PC-9 (cell line): ENCODE results near the gene GMPPA.

Experiments
- EZH2 ChIP-seq: fragments of 200-600 bp; sonication (generic); IDR thresholded peaks from 2 replicates; pipeline ENCODE4 v1.8.0; 2017; ENCODE audit warnings: antibody characterized with exemption, low read depth
- TF ChIP-seq, protein P1 (sequence below): fragments of 200-600 bp; sonication (generic); conservative IDR thresholded peaks from 2 replicates; pipeline ENCODE4 v1.6.1; 2017; ENCODE audit warnings: mixed run types, antibody characterized with exemption, mild to moderate bottlenecking, moderate library complexity

DNA sequence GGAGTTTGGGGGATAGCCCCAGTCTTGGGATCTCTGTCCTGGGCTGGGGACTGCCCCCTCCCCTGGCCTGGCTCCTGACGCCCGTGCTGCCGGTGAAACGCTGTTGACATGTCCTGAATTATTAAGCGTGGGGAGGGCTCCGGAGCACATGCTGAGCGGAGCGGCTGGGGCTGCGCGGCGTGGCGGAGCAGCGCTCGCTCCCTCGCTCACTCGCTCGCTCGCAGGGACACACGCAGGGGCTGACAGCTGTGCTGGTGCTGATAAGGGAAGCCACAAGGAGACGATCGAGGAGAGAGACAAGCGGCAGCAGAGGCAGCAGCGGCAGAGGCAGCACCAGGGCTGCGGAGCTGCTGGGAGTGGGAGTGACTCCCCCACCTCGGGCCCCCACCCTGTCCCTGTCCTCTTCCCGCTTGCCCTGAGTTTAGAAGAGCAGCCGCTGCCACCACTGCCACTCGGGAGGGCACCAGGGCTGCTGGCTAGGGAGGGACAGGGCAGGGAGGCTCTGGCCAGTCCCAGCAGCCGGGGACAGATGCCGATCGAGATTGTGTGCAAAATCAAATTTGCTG is 15.6 kb downstream of the GMPPA start, which contains the start of gene ASIC4:
- TF ChIP-seq, protein P1, sequence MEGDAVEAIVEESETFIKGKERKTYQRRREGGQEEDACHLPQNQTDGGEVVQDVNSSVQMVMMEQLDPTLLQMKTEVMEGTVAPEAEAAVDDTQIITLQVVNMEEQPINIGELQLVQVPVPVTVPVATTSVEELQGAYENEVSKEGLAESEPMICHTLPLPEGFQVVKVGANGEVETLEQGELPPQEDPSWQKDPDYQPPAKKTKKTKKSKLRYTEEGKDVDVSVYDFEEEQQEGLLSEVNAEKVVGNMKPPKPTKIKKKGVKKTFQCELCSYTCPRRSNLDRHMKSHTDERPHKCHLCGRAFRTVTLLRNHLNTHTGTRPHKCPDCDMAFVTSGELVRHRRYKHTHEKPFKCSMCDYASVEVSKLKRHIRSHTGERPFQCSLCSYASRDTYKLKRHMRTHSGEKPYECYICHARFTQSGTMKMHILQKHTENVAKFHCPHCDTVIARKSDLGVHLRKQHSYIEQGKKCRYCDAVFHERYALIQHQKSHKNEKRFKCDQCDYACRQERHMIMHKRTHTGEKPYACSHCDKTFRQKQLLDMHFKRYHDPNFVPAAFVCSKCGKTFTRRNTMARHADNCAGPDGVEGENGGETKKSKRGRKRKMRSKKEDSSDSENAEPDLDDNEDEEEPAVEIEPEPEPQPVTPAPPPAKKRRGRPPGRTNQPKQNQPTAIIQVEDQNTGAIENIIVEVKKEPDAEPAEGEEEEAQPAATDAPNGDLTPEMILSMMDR: no peak
- TF ChIP-seq EZH2: no peak
